HFF-Myc (cell line): Measurements from ENCODE around the gene TOR3A.

Experiments
- DNase-seq: peaks from one replicate; pipeline ENCODE4 v3.0.0-alpha.2; 2011; ENCODE audit warnings: low read depth; ENCODE audit errors: extremely low read depth
- H3K4me3 ChIP-seq: replicated peaks from 2 replicates; pipeline ENCODE4 v1.5.1; 2011; ENCODE audit warnings: low read depth, mild to moderate bottlenecking, control low read depth, low read length
- TF ChIP-seq, protein P1 (sequence below): IDR thresholded peaks from 2 replicates; pipeline ENCODE4 v1.5.1; 2012; ENCODE audit warnings: mild to moderate bottlenecking, low read depth, low read length, control low read depth; ENCODE audit errors: missing control alignments

The TOR3A gene

DNA sequence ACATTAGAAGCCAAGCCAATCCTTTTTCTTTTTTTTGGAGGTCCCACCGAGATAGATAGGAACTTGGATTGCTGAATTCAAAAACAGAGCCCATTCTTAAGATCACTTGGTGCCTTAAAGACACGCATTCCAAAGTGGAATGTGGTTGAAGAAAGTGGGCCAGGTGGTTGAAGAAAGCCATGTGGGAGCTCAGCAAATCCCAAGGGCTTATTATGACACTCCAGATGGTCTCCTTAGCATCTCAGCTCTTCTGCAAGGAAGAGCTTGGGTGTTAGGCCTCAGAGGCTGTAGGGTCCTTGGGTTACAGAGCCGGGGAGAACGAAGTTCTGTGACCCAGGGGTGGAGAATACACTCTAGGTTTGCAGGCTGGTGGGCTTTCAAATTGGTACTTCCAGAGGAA is 13.5 kb downstream of the TOR3A start:
- DNase-seq = no peak
- TF ChIP-seq, protein P1, sequence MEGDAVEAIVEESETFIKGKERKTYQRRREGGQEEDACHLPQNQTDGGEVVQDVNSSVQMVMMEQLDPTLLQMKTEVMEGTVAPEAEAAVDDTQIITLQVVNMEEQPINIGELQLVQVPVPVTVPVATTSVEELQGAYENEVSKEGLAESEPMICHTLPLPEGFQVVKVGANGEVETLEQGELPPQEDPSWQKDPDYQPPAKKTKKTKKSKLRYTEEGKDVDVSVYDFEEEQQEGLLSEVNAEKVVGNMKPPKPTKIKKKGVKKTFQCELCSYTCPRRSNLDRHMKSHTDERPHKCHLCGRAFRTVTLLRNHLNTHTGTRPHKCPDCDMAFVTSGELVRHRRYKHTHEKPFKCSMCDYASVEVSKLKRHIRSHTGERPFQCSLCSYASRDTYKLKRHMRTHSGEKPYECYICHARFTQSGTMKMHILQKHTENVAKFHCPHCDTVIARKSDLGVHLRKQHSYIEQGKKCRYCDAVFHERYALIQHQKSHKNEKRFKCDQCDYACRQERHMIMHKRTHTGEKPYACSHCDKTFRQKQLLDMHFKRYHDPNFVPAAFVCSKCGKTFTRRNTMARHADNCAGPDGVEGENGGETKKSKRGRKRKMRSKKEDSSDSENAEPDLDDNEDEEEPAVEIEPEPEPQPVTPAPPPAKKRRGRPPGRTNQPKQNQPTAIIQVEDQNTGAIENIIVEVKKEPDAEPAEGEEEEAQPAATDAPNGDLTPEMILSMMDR = no peak
- no peak overlapping the region for H3K4me3 ChIP-seq

DNA sequence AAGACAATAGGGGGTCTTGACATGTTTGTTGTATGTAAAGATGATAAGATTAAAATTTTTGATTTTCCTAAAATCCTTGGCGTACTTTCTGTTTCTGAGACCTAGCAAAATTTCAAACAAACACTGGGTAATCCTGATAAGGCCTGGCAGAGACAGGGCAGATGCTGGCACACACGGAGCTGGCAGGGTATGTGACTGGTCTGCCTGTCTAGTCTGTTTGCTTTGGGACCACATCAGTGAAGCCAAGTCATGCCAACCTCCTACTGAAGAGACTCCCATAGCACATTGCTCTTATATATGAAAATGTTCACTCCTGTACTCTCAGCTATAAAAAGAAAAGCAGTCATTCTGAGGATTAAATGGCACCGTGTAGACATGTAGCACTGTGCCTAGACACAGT is 14.1 kb downstream of the TOR3A start:
- H3K4me3 ChIP-seq = no peak overlapping the region
- DNase-seq = no peak
- TF ChIP-seq, protein P1 = no peak

DNA sequence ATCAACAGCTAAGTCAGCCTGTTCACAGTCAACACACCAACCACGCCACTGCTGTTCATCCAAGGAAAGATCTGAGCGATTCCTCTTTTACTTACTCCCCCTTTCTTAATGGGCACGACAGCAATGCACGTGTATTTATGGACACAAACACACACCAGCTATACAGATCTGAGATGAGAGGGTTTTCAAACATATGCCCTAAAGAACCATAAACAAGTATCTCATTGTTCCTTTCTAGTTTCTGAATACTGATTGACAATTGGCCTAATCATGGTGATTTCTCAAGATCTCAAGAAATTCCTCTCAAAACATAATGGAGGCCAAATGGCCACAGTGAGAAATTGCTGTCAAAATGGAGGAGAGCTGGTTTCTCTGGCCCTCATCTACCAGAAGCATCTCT is 18.0 kb downstream of the TOR3A start:
- TF ChIP-seq, protein P1 = no peak
- no peak for DNase-seq
- no peak overlapping the region for H3K4me3 ChIP-seq

DNA sequence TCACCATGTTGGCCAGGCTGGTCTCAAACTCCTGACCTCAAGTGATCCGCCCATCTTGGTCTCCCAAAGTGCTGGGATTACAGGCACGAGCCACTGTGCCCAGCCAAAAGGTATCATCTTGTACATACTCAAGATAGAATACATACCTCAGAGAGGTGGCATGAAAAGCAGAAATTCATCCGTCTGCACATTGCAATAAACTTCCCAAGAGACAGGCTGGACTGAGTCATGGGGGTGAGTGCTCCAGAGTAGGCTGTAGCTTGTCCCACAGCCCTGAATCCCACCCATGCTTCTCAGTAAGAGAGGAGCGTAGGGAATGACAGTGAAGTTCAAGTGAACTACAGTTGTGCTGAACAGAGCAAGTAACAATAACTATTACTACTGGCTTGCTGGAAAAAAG is 19.7 kb downstream of the TOR3A start:
- TF ChIP-seq, protein P1 = no peak
- H3K4me3 ChIP-seq = no peak overlapping the region
- no peak for DNase-seq

DNA sequence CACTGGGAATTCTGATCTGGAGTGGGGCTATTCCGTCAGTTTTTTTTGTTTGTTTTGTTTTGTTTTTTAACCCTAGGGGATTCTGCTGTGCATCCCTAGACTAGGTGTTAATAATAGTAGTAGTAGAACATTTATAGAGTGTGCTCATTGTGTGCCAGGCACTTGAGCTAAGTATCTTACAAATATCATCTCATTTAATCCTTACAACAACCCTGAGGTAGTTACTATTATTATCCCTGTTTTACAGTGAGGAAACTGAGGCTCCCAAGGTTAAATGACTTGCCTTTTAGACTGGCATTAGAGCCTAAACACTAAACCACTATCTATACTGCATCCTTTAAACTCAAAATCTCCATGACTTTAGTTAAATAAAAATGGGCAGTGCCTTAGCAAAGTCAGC is 22.1 kb downstream of the TOR3A start:
- DNase-seq = no peak
- H3K4me3 ChIP-seq = no peak overlapping the region
- TF ChIP-seq, protein P1 = no peak

DNA sequence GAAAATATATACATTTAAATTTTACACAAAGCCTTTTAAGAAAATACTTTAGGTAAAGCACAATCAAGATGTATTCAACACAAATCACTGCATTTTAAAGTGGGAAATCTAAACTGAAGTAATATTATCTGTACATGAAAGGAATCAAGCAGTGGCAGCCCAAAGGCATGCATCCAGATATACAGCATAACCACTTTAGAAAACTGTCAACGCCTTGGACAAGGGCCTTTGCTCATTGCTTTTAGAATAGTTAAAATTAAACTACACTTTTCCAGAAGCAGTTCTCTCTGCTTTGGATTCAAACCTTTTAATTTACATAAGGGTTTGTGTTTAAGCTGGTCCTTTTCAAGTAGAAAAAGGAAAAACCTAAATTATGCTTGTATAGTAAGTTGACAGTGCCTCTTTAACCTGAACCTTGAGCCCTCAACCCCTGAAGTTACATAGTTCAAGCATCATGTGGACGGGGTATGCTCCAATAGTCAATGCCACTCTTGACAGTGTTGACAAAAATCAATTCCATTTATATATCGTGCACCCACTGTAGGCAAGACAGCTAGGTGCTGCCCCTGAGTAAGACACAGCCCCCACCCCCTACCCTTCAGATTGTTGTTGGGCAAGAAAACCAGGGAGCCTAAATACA is 22.9 kb downstream of the TOR3A start:
- H3K4me3 ChIP-seq = no peak overlapping the region
- no peak for DNase-seq
- TF ChIP-seq, protein P1 = no peak

DNA sequence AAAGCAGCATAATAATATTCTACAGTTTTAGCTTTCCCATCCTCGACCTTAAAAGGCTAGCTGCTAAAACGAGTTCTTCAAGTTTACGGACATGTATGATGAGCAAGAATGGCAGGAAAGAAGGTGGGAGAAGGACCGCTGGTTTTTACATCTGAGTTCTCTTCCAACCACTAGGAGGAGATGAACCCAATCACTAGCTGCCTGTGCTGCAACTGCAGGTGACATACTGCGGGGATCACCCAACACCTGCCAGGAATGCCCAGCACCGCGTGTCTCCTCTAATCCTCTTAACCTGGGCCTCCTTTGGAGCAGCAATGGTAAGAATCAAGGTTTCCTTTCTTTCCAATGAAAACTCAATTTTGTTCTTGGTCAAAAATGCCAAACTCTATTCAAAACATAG is 23.5 kb downstream of the TOR3A start:
- TF ChIP-seq, protein P1 = peak; percentile 36
- no peak overlapping the region for H3K4me3 ChIP-seq
- DNase-seq = no peak
